SU-DHL-6 (cell line): ENCODE data around the gene SERINC5.

Experiments
- CTCF ChIP-seq: fragments of 200-600 bp; sonication (generic); IDR thresholded peaks from one replicate; pipeline ENCODE4 v1.5.1; 2017; ENCODE audit warnings: antibody characterized with exemption, mild to moderate bottlenecking, low read length, moderate library complexity; ENCODE audit not compliant: insufficient read depth, poor library complexity, severe bottlenecking
- EZH2phosphoT487 ChIP-seq: fragments of 200-600 bp; sonication (generic), shearing (Covaris generic); conservative IDR thresholded peaks from 2 replicates; pipeline ENCODE4 v1.6.1; 2018; ENCODE audit warnings: mild to moderate bottlenecking, antibody characterized with exemption, low read length, moderate library complexity, mixed read lengths

- TF ChIP-seq CTCF = no peak
- TF ChIP-seq EZH2phosphoT487 = no peak
Observed at GRCh38 chr5:80117446-80117845, 138.4 kb downstream of the SERINC5 start.
